OCI-LY1 (cell line): Measurements from ENCODE around the gene ASB2.

Source experiments
- H2AFZ ChIP-seq: fragments of 200-600 bp; sonication (generic), shearing (Covaris generic); 2 replicates; pipeline ENCODE4 v1.6.0; 2014; ENCODE audit warnings: antibody characterized with exemption, mild to moderate bottlenecking, low read length
- H3F3A ChIP-seq: fragments of 200-600 bp; sonication (generic), shearing (Covaris generic); 2 replicates; pipeline ENCODE4 v1.6.0; 2014; ENCODE audit warnings: mild to moderate bottlenecking, antibody characterized with exemption, low read length, moderate library complexity; ENCODE audit not compliant: insufficient read depth
- H3K27ac ChIP-seq: fragments of 200-600 bp; sonication (generic); 2 replicates; pipeline ENCODE4 v1.5.1; 2014; ENCODE audit warnings: low read length, mixed run types, mild to moderate bottlenecking, low read depth; ENCODE audit not compliant: poor library complexity, severe bottlenecking
- H3K27me3 ChIP-seq: fragments of 200-600 bp; sonication (generic); 2 replicates; pipeline ENCODE4 v1.6.0; 2014; ENCODE audit warnings: antibody characterized with exemption, mild to moderate bottlenecking, low read length, moderate library complexity; ENCODE audit not compliant: insufficient read depth
- H3K36me3 ChIP-seq: fragments of 200-600 bp; sonication (generic); 2 replicates; pipeline ENCODE4 v1.6.1; 2014; ENCODE audit warnings: mild to moderate bottlenecking, antibody characterized with exemption, low read length, moderate library complexity, mixed read lengths; ENCODE audit not compliant: insufficient read depth
- H3K4me1 ChIP-seq: fragments of 200-600 bp; sonication (generic); 2 replicates; pipeline ENCODE4 v1.5.1; 2014; ENCODE audit warnings: mild to moderate bottlenecking, low read length, moderate library complexity; ENCODE audit not compliant: insufficient read depth, severe bottlenecking
- H3K4me2 ChIP-seq: fragments of 200-600 bp; sonication (generic), shearing (Covaris generic); 2 replicates; pipeline ENCODE4 v1.6.1; 2014; ENCODE audit warnings: low read length
- H3K4me3 ChIP-seq: fragments of 200-600 bp; sonication (generic); 2 replicates; pipeline ENCODE4 v1.5.1; 2014; ENCODE audit warnings: low read length, low read depth, mild to moderate bottlenecking, mixed read lengths; ENCODE audit not compliant: poor library complexity, severe bottlenecking
- H3K79me2 ChIP-seq: fragments of 200-600 bp; shearing (Covaris generic); 2 replicates; pipeline ENCODE4 v1.6.1; 2016; ENCODE audit warnings: mixed run types, low read length, mixed read lengths; ENCODE audit not compliant: insufficient read depth
- H3K9ac ChIP-seq: fragments of 200-600 bp; sonication (generic), shearing (Covaris generic); 2 replicates; pipeline ENCODE4 v1.6.1; 2014; ENCODE audit warnings: mild to moderate bottlenecking, low read length, mixed read lengths
- H3K9me2 ChIP-seq: fragments of 200-600 bp; sonication (generic), shearing (Covaris generic); 2 replicates; pipeline ENCODE4 v1.6.1; 2014; ENCODE audit warnings: low read depth, mild to moderate bottlenecking, low read length, mixed read lengths
- H3K9me3 ChIP-seq: fragments of 200-600 bp; shearing (Covaris generic); 2 replicates; pipeline ENCODE4 v1.6.1; 2014; ENCODE audit warnings: low read length, mixed read lengths
- H4K20me1 ChIP-seq: fragments of 200-600 bp; sonication (generic), shearing (Covaris generic); 2 replicates; pipeline ENCODE4 v1.6.0; 2016; ENCODE audit warnings: mild to moderate bottlenecking, low read length; ENCODE audit not compliant: insufficient read depth
- CTCF ChIP-seq: fragments of 200-600 bp; sonication (generic), shearing (Covaris generic); IDR thresholded peaks from 2 replicates; pipeline ENCODE4 v1.5.1; 2017; ENCODE audit warnings: mild to moderate bottlenecking, antibody characterized with exemption, low read length, moderate library complexity, mixed read lengths
- EZH2 ChIP-seq: fragments of 200-600 bp; sonication (generic), shearing (Covaris generic); IDR thresholded peaks from 2 replicates; pipeline ENCODE4 v1.8.0; 2017; ENCODE audit warnings: borderline replicate concordance, mixed run types, mild to moderate bottlenecking, antibody characterized with exemption, low read length, moderate library complexity, mixed read lengths

The ASB2 gene

GRCh38 chr14:93965287-93965821, 11.0 kb downstream of the ASB2 start:
- Histone ChIP-seq H3K79me2 (no peaks in the 10 kb centered on the region), H3K4me2 (no peak overlapping the region), H3K9me2 (no peaks in the 10 kb centered on the region), H3F3A (peaks cover 7% of the 10 kb centered on the region; the same call in 1 of the 2 replicates), H2AFZ (no peak overlapping the region), H4K20me1 (no peaks in the 10 kb centered on the region), H3K36me3 (no peaks in the 10 kb centered on the region; the same call in 1 of the 2 replicates), H3K4me1 (peaks cover 84% of the 10 kb centered on the region), H3K4me3 (no peak overlapping the region), H3K9me3 (no peaks in the 10 kb centered on the region), H3K27me3 (no peaks in the 10 kb centered on the region), H3K9ac (no peak overlapping the region), H3K27ac (peak overlapping the region; percentile 100)
- no peak for TF ChIP-seq EZH2
- TF ChIP-seq CTCF: no peak

GRCh38 chr14:93964820-93965286, 11.5 kb downstream of the ASB2 start:
- Histone ChIP-seq H3K27ac (peak overlapping the region; percentile 100), H4K20me1 (no peaks in the 10 kb centered on the region), H2AFZ (no peak overlapping the region), H3F3A (peaks cover 11% of the 10 kb centered on the region; the same call in 1 of the 2 replicates), H3K79me2 (no peaks in the 10 kb centered on the region), H3K4me2 (no peak overlapping the region), H3K9ac (no peak overlapping the region), H3K36me3 (no peaks in the 10 kb centered on the region; the same call in 1 of the 2 replicates), H3K4me1 (peaks cover 84% of the 10 kb centered on the region), H3K27me3 (no peaks in the 10 kb centered on the region), H3K9me2 (no peaks in the 10 kb centered on the region), H3K9me3 (no peaks in the 10 kb centered on the region), H3K4me3 (no peak overlapping the region)
- TF ChIP-seq CTCF (no peak), EZH2 (no peak)

- Histone ChIP-seq H3K9me2 (no peaks in the 10 kb centered on the region), H3K27ac (peak overlapping the region; percentile 100), H3F3A (peaks cover 12% of the 10 kb centered on the region; the same call in 1 of the 2 replicates), H3K36me3 (no peaks in the 10 kb centered on the region; the same call in 1 of the 2 replicates), H3K9ac (peak overlapping the region; percentile 86), H3K79me2 (no peaks in the 10 kb centered on the region), H2AFZ (no peak overlapping the region), H3K27me3 (no peaks in the 10 kb centered on the region), H3K4me3 (no peak overlapping the region), H3K4me1 (peaks cover 84% of the 10 kb centered on the region), H4K20me1 (no peaks in the 10 kb centered on the region), H3K9me3 (no peaks in the 10 kb centered on the region), H3K4me2 (no peak overlapping the region)
- no peak for TF ChIP-seq CTCF
- TF ChIP-seq EZH2: no peak
Measured at GRCh38 chr14:93964281-93964680, 12.1 kb downstream of the ASB2 start.
